Ovary (tissue), 3 donors: ENCODE data around the gene PCDH1.

Experiments
- EP300 ChIP-seq: sonication (generic); formaldehyde crosslinking; IDR thresholded peaks from one replicate; pipeline ENCODE4 v1.6.1; 2017; ENCODE audit warnings: antibody characterized with exemption
- POLR2A ChIP-seq: fragments of 450-650 bp; IDR thresholded peaks from one replicate; pipeline ENCODE4 v1.6.1; 2017; ENCODE audit warnings: antibody characterized with exemption, mild to moderate bottlenecking, moderate library complexity
- TF ChIP-seq, protein P1 (sequence below), 3 donors: fragments of 450-650 bp in 2 of 3; fragments of 200-600 bp in 1 of 3; IDR thresholded peaks; one replicate each; pipeline versions ENCODE4 v1.5.1 to v1.8.0; 2016 to 2022; ENCODE audit warnings: antibody characterized with exemption in 3 of 3, mild to moderate bottlenecking in 1 of 3
- donor health status: DM: no; HTN: no; CAD: no.

DNA sequence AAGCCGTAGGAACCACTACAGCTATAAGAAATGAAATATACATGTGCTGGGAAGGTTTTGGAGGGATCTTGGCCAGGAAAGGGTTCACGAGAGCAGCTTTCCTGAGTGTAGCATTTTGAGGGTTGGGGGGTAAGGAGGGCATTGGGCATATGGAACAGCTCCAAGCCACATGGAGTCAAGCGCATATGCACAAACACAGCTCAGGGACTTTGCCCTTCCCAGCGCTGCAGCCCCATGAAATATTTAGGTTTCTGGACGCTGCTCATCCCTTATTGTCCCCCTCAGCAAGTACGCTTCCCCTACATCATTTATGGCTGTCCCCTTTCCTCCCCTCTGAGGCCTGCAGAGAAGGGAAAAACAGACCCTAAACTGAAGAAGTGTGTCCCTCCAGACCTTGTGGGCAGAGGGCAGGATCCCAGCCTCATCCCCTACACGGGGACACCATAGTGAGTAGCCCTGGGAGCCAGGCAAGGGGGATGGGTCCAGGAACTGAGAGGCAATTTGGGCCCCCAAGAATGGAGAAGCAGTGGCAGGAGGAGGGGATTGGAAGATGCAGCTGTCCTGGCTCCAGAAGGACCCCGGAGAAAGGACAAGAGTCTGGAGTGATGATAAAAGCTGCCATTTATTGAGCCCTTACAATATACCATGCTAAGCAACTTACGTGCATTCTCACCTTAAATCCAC, 33.7 kb downstream of the PCDH1 start:
- no peak for TF ChIP-seq POLR2A
- TF ChIP-seq, protein P1, sequence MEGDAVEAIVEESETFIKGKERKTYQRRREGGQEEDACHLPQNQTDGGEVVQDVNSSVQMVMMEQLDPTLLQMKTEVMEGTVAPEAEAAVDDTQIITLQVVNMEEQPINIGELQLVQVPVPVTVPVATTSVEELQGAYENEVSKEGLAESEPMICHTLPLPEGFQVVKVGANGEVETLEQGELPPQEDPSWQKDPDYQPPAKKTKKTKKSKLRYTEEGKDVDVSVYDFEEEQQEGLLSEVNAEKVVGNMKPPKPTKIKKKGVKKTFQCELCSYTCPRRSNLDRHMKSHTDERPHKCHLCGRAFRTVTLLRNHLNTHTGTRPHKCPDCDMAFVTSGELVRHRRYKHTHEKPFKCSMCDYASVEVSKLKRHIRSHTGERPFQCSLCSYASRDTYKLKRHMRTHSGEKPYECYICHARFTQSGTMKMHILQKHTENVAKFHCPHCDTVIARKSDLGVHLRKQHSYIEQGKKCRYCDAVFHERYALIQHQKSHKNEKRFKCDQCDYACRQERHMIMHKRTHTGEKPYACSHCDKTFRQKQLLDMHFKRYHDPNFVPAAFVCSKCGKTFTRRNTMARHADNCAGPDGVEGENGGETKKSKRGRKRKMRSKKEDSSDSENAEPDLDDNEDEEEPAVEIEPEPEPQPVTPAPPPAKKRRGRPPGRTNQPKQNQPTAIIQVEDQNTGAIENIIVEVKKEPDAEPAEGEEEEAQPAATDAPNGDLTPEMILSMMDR (IDR thresholded peaks at IDR 0.05), result no peak
- no peak for TF ChIP-seq EP300
